Measurements from ENCODE around the gene MYO10.

Gene MYO10

GRCh38 chr5:16902846-16903245, 33.2 kb downstream of the MYO10 start:
- H3K9ac ChIP-seq, result no peak overlapping the region
- no peaks in the 10 kb centered on the region for H3K4me1 ChIP-seq (ENCODE audit: low read depth, poor library complexity, severe bottlenecking)
- no peak overlapping the region for H3K4me3 ChIP-seq (IDR thresholded peaks at IDR 0.05; ENCODE audit: insufficient read depth, low read depth, low read length)
- H3K27me3 ChIP-seq (ENCODE audit: insufficient read depth, low read depth), result no peaks in the 10 kb centered on the region
- H3K36me3 ChIP-seq (ENCODE audit: insufficient read depth), result no peaks in the 10 kb centered on the region
- H3K27ac ChIP-seq, result no peak overlapping the region
- H4K20me1 ChIP-seq (ENCODE audit: insufficient read depth), result no peaks in the 10 kb centered on the region
- H3K79me2 ChIP-seq (ENCODE audit: insufficient read depth, low read depth), result no peaks in the 10 kb centered on the region
- no peak overlapping the region for H2AFZ ChIP-seq (ENCODE audit: low read depth)
- H3K4me2 ChIP-seq, result no peak overlapping the region
- no peak for TF ChIP-seq CTCF (conservative IDR thresholded peaks at IDR 0.05; ENCODE audit: low read depth, low read length)

- H3K4me3 ChIP-seq (IDR thresholded peaks at IDR 0.05; ENCODE audit: insufficient read depth, low read depth, low read length), result no peak overlapping the region
Measured at GRCh38 chr5:16901021-16901644, 35.0 kb downstream of the MYO10 start.

GRCh38 chr5:16899171-16899570, 36.9 kb downstream of the MYO10 start:
- no peaks in the 10 kb centered on the region for H3K36me3 ChIP-seq (ENCODE audit: insufficient read depth)
- H3K4me3 ChIP-seq (IDR thresholded peaks at IDR 0.05; ENCODE audit: insufficient read depth, low read depth, low read length), result no peak overlapping the region
- no peaks in the 10 kb centered on the region for H4K20me1 ChIP-seq (ENCODE audit: insufficient read depth)
- H2AFZ ChIP-seq (ENCODE audit: low read depth), result no peak overlapping the region
- H3K27me3 ChIP-seq (ENCODE audit: insufficient read depth, low read depth), result no peaks in the 10 kb centered on the region
- H3K79me2 ChIP-seq (ENCODE audit: insufficient read depth, low read depth), result no peaks in the 10 kb centered on the region
- H3K4me1 ChIP-seq (ENCODE audit: low read depth, poor library complexity, severe bottlenecking), result no peaks in the 10 kb centered on the region
- H3K9ac ChIP-seq, result no peak overlapping the region
- TF ChIP-seq CTCF (conservative IDR thresholded peaks at IDR 0.05; ENCODE audit: low read depth, low read length), result no peak
- no peak overlapping the region for H3K4me2 ChIP-seq
- no peak overlapping the region for H3K27ac ChIP-seq

More at GRCh38 chr5:16901021-16901644, 35.0 kb downstream of the MYO10 start:
- H3K36me3 ChIP-seq (ENCODE audit: insufficient read depth), result no peaks in the 10 kb centered on the region
- H4K20me1 ChIP-seq (ENCODE audit: insufficient read depth), result no peaks in the 10 kb centered on the region
- H3K27ac ChIP-seq, result no peak overlapping the region
- H3K4me1 ChIP-seq (ENCODE audit: low read depth, poor library complexity, severe bottlenecking), result no peaks in the 10 kb centered on the region
- no peaks in the 10 kb centered on the region for H3K79me2 ChIP-seq (ENCODE audit: insufficient read depth, low read depth)
- H3K9ac ChIP-seq, result no peak overlapping the region
- TF ChIP-seq CTCF (conservative IDR thresholded peaks at IDR 0.05; ENCODE audit: low read depth, low read length), result no peak
- no peak overlapping the region for H2AFZ ChIP-seq (ENCODE audit: low read depth)
- H3K4me2 ChIP-seq, result no peak overlapping the region
- H3K27me3 ChIP-seq (ENCODE audit: insufficient read depth, low read depth), result no peaks in the 10 kb centered on the region

GRCh38 chr5:16897800-16898199, 38.3 kb downstream of the MYO10 start:
- no peak overlapping the region for H3K4me3 ChIP-seq (IDR thresholded peaks at IDR 0.05; ENCODE audit: insufficient read depth, low read depth, low read length)
- H3K4me1 ChIP-seq (ENCODE audit: low read depth, poor library complexity, severe bottlenecking), result no peaks in the 10 kb centered on the region
- H4K20me1 ChIP-seq (ENCODE audit: insufficient read depth), result no peaks in the 10 kb centered on the region
- no peak overlapping the region for H2AFZ ChIP-seq (ENCODE audit: low read depth)
- no peak overlapping the region for H3K4me2 ChIP-seq
- H3K9ac ChIP-seq, result no peak overlapping the region
- no peaks in the 10 kb centered on the region for H3K79me2 ChIP-seq (ENCODE audit: insufficient read depth, low read depth)
- H3K36me3 ChIP-seq (ENCODE audit: insufficient read depth), result no peaks in the 10 kb centered on the region
- no peak for TF ChIP-seq CTCF (conservative IDR thresholded peaks at IDR 0.05; ENCODE audit: low read depth, low read length)
- H3K27me3 ChIP-seq (ENCODE audit: insufficient read depth, low read depth), result no peaks in the 10 kb centered on the region
- no peak overlapping the region for H3K27ac ChIP-seq
